DND-41 (cell line): ENCODE measurements around the gene CTSD.

Source experiments
- ATAC-seq: fragments of 200-7000 bp; cut with Tn5 transposase; 3 replicates; pipeline ENCODE4 v1.9.1; 2021; ENCODE audit warnings: low read depth; ENCODE audit not compliant: insufficient read depth
- DNase-seq: peaks from one replicate; pipeline ENCODE4 v3.0.0-alpha.2; 2020
- H2AFZ ChIP-seq: 2 replicates; pipeline ENCODE4 v1.6.0; 2012; ENCODE audit warnings: low read depth, low read length
- H3K27ac ChIP-seq: 2 replicates; pipeline ENCODE4 v1.5.1; 2012; ENCODE audit warnings: low read length, inconsistent platforms
- H3K27me3 ChIP-seq: fragments of 200-600 bp; sonication (generic); 2 replicates; pipeline ENCODE4 v1.6.0; 2012; ENCODE audit warnings: low read length, mild to moderate bottlenecking, inconsistent platforms; ENCODE audit not compliant: insufficient read depth, poor library complexity
- H3K36me3 ChIP-seq: 2 replicates; pipeline ENCODE4 v1.5.1; 2012; ENCODE audit warnings: low read length, inconsistent platforms; ENCODE audit not compliant: insufficient read depth
- H3K4me1 ChIP-seq: 2 replicates; pipeline ENCODE4 v1.5.1; 2012; ENCODE audit warnings: mild to moderate bottlenecking, low read length; ENCODE audit not compliant: insufficient read depth
- H3K4me2 ChIP-seq: 2 replicates; pipeline ENCODE4 v1.6.0; 2012; ENCODE audit warnings: mild to moderate bottlenecking, moderate library complexity, low read length, inconsistent platforms; ENCODE audit not compliant: insufficient read depth
- H3K4me3 ChIP-seq, 2 experiments: fragments of 200-600 bp in 1 of 2; shearing (Covaris generic) in 1 of 2; 2 replicates each; pipeline ENCODE4 v1.5.1; 2012 to 2016; ENCODE audit warnings: inconsistent platforms in 2 of 2, low read length in 2 of 2, mild to moderate bottlenecking in 2 of 2, low read depth in 1 of 2, moderate library complexity in 1 of 2
- H3K79me2 ChIP-seq: 2 replicates; pipeline ENCODE4 v1.6.0; 2012; ENCODE audit warnings: low read length, inconsistent platforms; ENCODE audit not compliant: insufficient read depth
- H3K9ac ChIP-seq: 2 replicates; pipeline ENCODE4 v1.6.0; 2012; ENCODE audit warnings: low read depth, mild to moderate bottlenecking, inconsistent platforms, low read length, moderate library complexity
- H3K9me3 ChIP-seq: 2 replicates; pipeline ENCODE4 v1.5.1; 2012; ENCODE audit warnings: low read length, moderate library complexity, mild to moderate bottlenecking, inconsistent platforms; ENCODE audit not compliant: insufficient read depth, severe bottlenecking
- H4K20me1 ChIP-seq: 2 replicates; pipeline ENCODE4 v1.6.0; 2012; ENCODE audit warnings: low read length; ENCODE audit not compliant: insufficient read depth
- CTCF ChIP-seq: IDR thresholded peaks from 2 replicates; pipeline ENCODE4 v1.5.1; 2012; ENCODE audit warnings: borderline replicate concordance, low read length, moderate library complexity, mild to moderate bottlenecking; ENCODE audit not compliant: poor library complexity, severe bottlenecking; ENCODE audit errors: extremely low read depth
- EZH2 ChIP-seq: IDR thresholded peaks from 3 replicates; pipeline ENCODE4 v1.6.1; 2012; ENCODE audit warnings: borderline replicate concordance, low read depth, mild to moderate bottlenecking, moderate library complexity, low read length, inconsistent platforms; ENCODE audit not compliant: severe bottlenecking

The CTSD gene

GRCh38 chr11:1776944-1777715 is 13.4 kb upstream of the CTSD start:
- H3K27me3 ChIP-seq: no peaks in the 10 kb centered on the region
- no peak overlapping the region for H2AFZ ChIP-seq
- no peak overlapping the region for H3K9ac ChIP-seq
- no peaks in the 10 kb centered on the region for H3K36me3 ChIP-seq
- H3K9me3 ChIP-seq: no peaks in the 10 kb centered on the region
- no peaks in the 10 kb centered on the region for H3K79me2 ChIP-seq
- H3K27ac ChIP-seq: no peak overlapping the region
- H3K4me2 ChIP-seq: no peak overlapping the region
- H3K4me1 ChIP-seq: peaks cover 11% of the 10 kb centered on the region
- ATAC-seq: no peak
- TF ChIP-seq EZH2: no peak
- TF ChIP-seq CTCF: no peak
- DNase-seq: no peak
- H3K4me3 ChIP-seq: no peak overlapping the region
- H4K20me1 ChIP-seq: no peaks in the 10 kb centered on the region

- DNase-seq: no peak
- Histone ChIP-seq H3K27me3 (no peaks in the 10 kb centered on the region), H3K27ac (no peak overlapping the region), H4K20me1 (no peaks in the 10 kb centered on the region), H2AFZ (no peak overlapping the region), H3K4me3 (no peak overlapping the region), H3K79me2 (no peaks in the 10 kb centered on the region), H3K9ac (no peak overlapping the region), H3K9me3 (no peaks in the 10 kb centered on the region), H3K36me3 (no peaks in the 10 kb centered on the region), H3K4me1 (peaks cover 11% of the 10 kb centered on the region), H3K4me2 (no peak overlapping the region)
- TF ChIP-seq EZH2: no peak
- no peak for TF ChIP-seq CTCF
- ATAC-seq: no peak
These were observed 12.7 kb upstream of the CTSD start for GRCh38 chr11:1776331-1776851.

DNA sequence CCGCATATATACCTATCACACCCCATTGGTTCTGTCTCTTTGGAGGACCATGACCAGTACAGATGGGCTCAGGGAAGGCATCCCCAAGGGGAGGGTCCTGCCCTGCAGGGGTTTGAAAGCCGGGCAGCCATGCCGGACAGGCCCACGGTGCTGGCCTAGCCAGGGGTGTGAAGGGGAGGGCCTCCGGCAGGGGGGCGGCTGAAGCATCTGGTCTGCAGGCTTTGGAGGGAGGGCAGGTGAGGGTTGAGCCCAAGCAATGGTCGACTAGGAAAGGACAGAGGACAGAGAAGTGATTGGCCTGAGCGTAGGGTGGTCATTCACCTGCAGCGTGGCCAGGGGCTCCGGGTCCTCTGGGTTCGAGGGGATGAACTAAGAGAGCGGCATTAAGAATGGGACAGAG is 11.2 kb upstream of the CTSD start:
- Histone ChIP-seq H3K9ac (no peak overlapping the region), H3K36me3 (no peaks in the 10 kb centered on the region), H3K27me3 (no peaks in the 10 kb centered on the region), H3K79me2 (no peaks in the 10 kb centered on the region), H3K4me1 (peaks cover 11% of the 10 kb centered on the region), H3K27ac (no peak overlapping the region), H3K4me3 (no peak overlapping the region), H4K20me1 (no peaks in the 10 kb centered on the region), H3K4me2 (no peak overlapping the region), H3K9me3 (no peaks in the 10 kb centered on the region), H2AFZ (no peak overlapping the region)
- DNase-seq (no peak), ATAC-seq (no peak)
- TF ChIP-seq CTCF: no peak
